ENCODE measurements around the gene EPN3. TPM values are rescaled to one million over a fixed set of nuclear protein-coding genes. Genes with fewer than 3 reads are reported as not detected.

Gene EPN3
- total RNA-seq, 1 donor from 2014 or later: 1.5 TPM

- no peaks in the 10 kb centered on the region for H3K9me3 ChIP-seq
- ATAC-seq (no peak), DNase-seq (no peak)
- intact Hi-C loops (cut with DNase I): no loop called here
- no peak overlapping the region for H3K4me3 ChIP-seq
- H3K27ac ChIP-seq: no peak overlapping the region
- no peak for TF ChIP-seq CTCF (IDR thresholded peaks at IDR 0.05)
- no peaks in the 10 kb centered on the region for H3K36me3 ChIP-seq
- H3K4me1 ChIP-seq: peaks cover 29% of the 10 kb centered on the region
- H3K27me3 ChIP-seq (ENCODE audit: low read depth): peaks cover 46% of the 10 kb centered on the region
Measured at GRCh38 chr17:50531428-50532025, 1.0 kb upstream of the EPN3 start.

GRCh38 chr17:50533185-50533584 is 650 bp downstream of the EPN3 start:
- Histone ChIP-seq H3K4me3 (no peak overlapping the region), H3K9me3 (no peaks in the 10 kb centered on the region), H3K27ac (no peak overlapping the region), H3K27me3 (ENCODE audit: low read depth) (peaks cover 46% of the 10 kb centered on the region), H3K36me3 (no peaks in the 10 kb centered on the region), H3K4me1 (peaks cover 29% of the 10 kb centered on the region)
- ATAC-seq (no peak), DNase-seq (no peak)
- no peak for TF ChIP-seq CTCF (IDR thresholded peaks at IDR 0.05)
- intact Hi-C loops (cut with DNase I): no loop called here

GRCh38 chr17:50533720-50534148 is 1.2 kb downstream of the EPN3 start:
- H3K4me3 ChIP-seq: peak overlapping the region; percentile 21
- H3K4me1 ChIP-seq: peaks cover 29% of the 10 kb centered on the region
- H3K27ac ChIP-seq: no peak overlapping the region
- H3K27me3 ChIP-seq (ENCODE audit: low read depth): peaks cover 46% of the 10 kb centered on the region
- ATAC-seq (peak; percentile 10 to 22), DNase-seq (peak; percentile 58)
- H3K9me3 ChIP-seq: no peaks in the 10 kb centered on the region
- intact Hi-C loops (cut with DNase I): no loop called here
- no peaks in the 10 kb centered on the region for H3K36me3 ChIP-seq
- TF ChIP-seq CTCF (IDR thresholded peaks at IDR 0.05): no peak

GRCh38 chr17:50534222-50534978 is 1.9 kb downstream of the EPN3 start:
- TF ChIP-seq CTCF (IDR thresholded peaks at IDR 0.05): peak; percentile 34
- DNase-seq (peak; percentile 56), ATAC-seq (peak; percentile 76 to 82)
- H3K9me3 ChIP-seq: no peaks in the 10 kb centered on the region
- intact Hi-C loops (cut with DNase I): no loop called here
- H3K27me3 ChIP-seq (ENCODE audit: low read depth): peaks cover 40% of the 10 kb centered on the region
- peaks cover 29% of the 10 kb centered on the region for H3K4me1 ChIP-seq
- H3K36me3 ChIP-seq: no peaks in the 10 kb centered on the region
- no peak overlapping the region for H3K4me3 ChIP-seq
- H3K27ac ChIP-seq: no peak overlapping the region

- no peak for TF ChIP-seq CTCF (IDR thresholded peaks at IDR 0.05)
- DNase-seq (no peak), ATAC-seq (no peak)
- peaks cover 39% of the 10 kb centered on the region for H3K27me3 ChIP-seq (ENCODE audit: low read depth)
- peaks cover 29% of the 10 kb centered on the region for H3K4me1 ChIP-seq
- no peak overlapping the region for H3K4me3 ChIP-seq
- H3K36me3 ChIP-seq: no peaks in the 10 kb centered on the region
- no peak overlapping the region for H3K27ac ChIP-seq
- intact Hi-C loops (cut with DNase I): no loop called here
- no peaks in the 10 kb centered on the region for H3K9me3 ChIP-seq
Measured at GRCh38 chr17:50534979-50535326, 2.4 kb downstream of the EPN3 start.

Data from lower lobe of right lung (tissue), 2 donors.